Osteocyte (in vitro differentiated cells): ENCODE results near the gene PEX14. TPM values are rescaled to one million over a fixed set of nuclear protein-coding genes. Genes with fewer than 3 reads are reported as not detected.
A peak's percentile ranks its signal among the peaks of the same experiment; 100 is the strongest.

ENCODE experiments used
- DNase-seq: peaks from one replicate; pipeline ENCODE4 v3.0.0; 2021; ENCODE audit warnings: mixed read lengths; ENCODE audit not compliant: unreplicated experiment; ENCODE audit errors: extremely low spot score
- H3K27ac Mint-ChIP-seq: one replicate; pipeline ENCODE4 v1.8.0; 2021; ENCODE audit warnings: mild to moderate bottlenecking, mixed read lengths; ENCODE audit not compliant: unreplicated experiment
- H3K27me3 Mint-ChIP-seq: one replicate; pipeline ENCODE4 v1.8.0; 2021; ENCODE audit warnings: mixed read lengths; ENCODE audit not compliant: unreplicated experiment
- H3K36me3 Mint-ChIP-seq: one replicate; pipeline ENCODE4 v1.8.0; 2021; ENCODE audit warnings: mixed read lengths; ENCODE audit not compliant: unreplicated experiment
- H3K4me1 Mint-ChIP-seq: one replicate; pipeline ENCODE4 v1.8.0; 2021; ENCODE audit warnings: mixed read lengths; ENCODE audit not compliant: unreplicated experiment
- H3K4me3 Mint-ChIP-seq: one replicate; pipeline ENCODE4 v1.8.0; 2021; ENCODE audit warnings: mild to moderate bottlenecking, moderate library complexity, mixed read lengths; ENCODE audit not compliant: unreplicated experiment
- H3K9me3 Mint-ChIP-seq: one replicate; pipeline ENCODE4 v1.8.0; 2021; ENCODE audit warnings: mixed read lengths; ENCODE audit not compliant: unreplicated experiment
- CTCF ChIP-seq: fragments of 200-600 bp; sonication (generic); IDR thresholded peaks from 2 replicates; pipeline ENCODE4 v1.5.0; 2021; ENCODE audit warnings: antibody characterized with exemption, mild to moderate bottlenecking, moderate library complexity
- total RNA-seq: library from RNA; stranded (reverse); gene quantifications from 2 replicates; pipeline ENCODE4 v1.2.1, GENCODE V29; 2021

Gene PEX14
- total RNA-seq, 1 donor from 2014 or later, result 22.2 TPM

- Mint-ChIP-seq H3K9me3 (no peaks in the 10 kb centered on the region), H3K4me3 (no peak overlapping the region), H3K27me3 (no peaks in the 10 kb centered on the region), H3K27ac (no peak overlapping the region), H3K4me1 (peaks cover 20% of the 10 kb centered on the region), H3K36me3 (no peaks in the 10 kb centered on the region)
- no peak for TF ChIP-seq CTCF
- no peak for DNase-seq
Measured at GRCh38 chr1:10596780-10597179, 122.0 kb downstream of the PEX14 start.

GRCh38 chr1:10597492-10598388, 123.0 kb downstream of the PEX14 start:
- Mint-ChIP-seq H3K27me3 (no peaks in the 10 kb centered on the region), H3K36me3 (peaks cover 2% of the 10 kb centered on the region), H3K4me3 (no peak overlapping the region), H3K4me1 (peaks cover 20% of the 10 kb centered on the region), H3K9me3 (no peaks in the 10 kb centered on the region), H3K27ac (no peak overlapping the region)
- TF ChIP-seq CTCF, result no peak
- DNase-seq, result no peak

GRCh38 chr1:10598389-10598702, 123.6 kb downstream of the PEX14 start:
- Mint-ChIP-seq H3K36me3 (peaks cover 2% of the 10 kb centered on the region), H3K9me3 (no peaks in the 10 kb centered on the region), H3K4me3 (no peak overlapping the region), H3K27me3 (no peaks in the 10 kb centered on the region), H3K4me1 (peaks cover 20% of the 10 kb centered on the region), H3K27ac (no peak overlapping the region)
- peak; percentile 27 for TF ChIP-seq CTCF
- no peak for DNase-seq

- no peak for DNase-seq
- Mint-ChIP-seq H3K4me3 (no peak overlapping the region), H3K36me3 (peaks cover 5% of the 10 kb centered on the region)
Measured at GRCh38 chr1:10599194-10599861, 124.6 kb downstream of the PEX14 start.

More at GRCh38 chr1:10599194-10599861, 124.6 kb downstream of the PEX14 start:
- no peaks in the 10 kb centered on the region for H3K9me3 Mint-ChIP-seq
- no peaks in the 10 kb centered on the region for H3K27me3 Mint-ChIP-seq
- TF ChIP-seq CTCF, result no peak
- peak overlapping the region; percentile 43 for H3K27ac Mint-ChIP-seq
- peaks cover 20% of the 10 kb centered on the region for H3K4me1 Mint-ChIP-seq
